Measurements from ENCODE around the gene PGM5. TPM values are rescaled to one million over a fixed set of nuclear protein-coding genes. Genes with fewer than 3 reads are reported as not detected.
"Not testable (repeated sequence)": the region's sequence is repeated elsewhere in the genome, so short reads cannot be mapped to it uniquely, and the experiment has no call there.

PGM5 gene
- total and polyA plus RNA-seq, 3 experiments from 2014 or later: not detected

DNA sequence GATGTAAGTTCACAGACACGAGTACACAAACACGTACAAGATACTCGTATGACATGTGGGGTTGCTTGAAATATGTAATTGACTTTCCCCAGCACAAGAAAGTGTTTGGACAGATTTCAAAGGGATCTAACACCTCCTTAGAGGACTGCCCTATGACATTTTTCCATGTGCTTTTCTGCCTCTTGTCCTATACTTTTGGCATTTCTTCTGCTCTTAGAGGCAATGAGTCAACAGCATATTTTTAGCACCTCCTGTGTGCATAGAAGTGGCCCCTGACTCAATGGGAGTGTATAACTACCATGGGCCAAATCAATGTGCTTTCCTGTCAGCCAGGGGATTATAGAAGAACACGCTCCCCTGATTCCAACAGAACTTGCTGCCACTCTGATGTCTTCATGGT is 4.7 kb upstream of the PGM5 start:
- CTCF ChIA-PET; H3K36me3 ChIP-seq (ENCODE audit: insufficient read depth, low read length); POLR2A ChIA-PET; H3K9me3 ChIP-seq (ENCODE audit: low read length); DNase-seq; H3K36me3 Mint-ChIP-seq; H3K27me3 Mint-ChIP-seq; H3K27ac ChIP-seq (ENCODE audit: low read depth, low read length); H3K4me1 Mint-ChIP-seq; H3K9me3 Mint-ChIP-seq; H3K4me3 ChIP-seq (ENCODE audit: low read length); H3K27ac Mint-ChIP-seq; H3K27me3 ChIP-seq (ENCODE audit: insufficient read depth, low read length, poor library complexity, severe bottlenecking); H3K4me3 Mint-ChIP-seq; H3K4me1 ChIP-seq (ENCODE audit: insufficient read depth, low read length): not testable (repeated sequence)

DNA sequence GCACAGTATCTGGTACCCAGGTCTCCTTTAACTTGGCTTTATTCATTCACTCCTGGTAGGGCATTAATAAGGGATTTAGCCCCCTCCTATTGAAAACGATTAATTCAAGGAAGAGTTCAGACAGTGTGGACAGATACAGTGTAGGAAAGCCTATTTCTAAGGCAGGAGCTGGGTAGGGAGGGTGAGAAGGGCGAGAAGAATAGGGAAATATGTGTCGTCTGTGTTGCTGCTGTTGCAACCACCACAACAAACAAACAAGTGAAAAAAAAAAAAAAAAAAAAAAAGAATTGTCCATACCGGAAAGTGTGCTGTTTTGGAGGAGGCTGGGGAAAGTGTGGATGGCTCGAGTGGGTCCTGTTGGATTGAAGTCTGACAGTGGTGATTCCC is 425 bp upstream of the PGM5 start:
- H3K27ac ChIP-seq (ENCODE audit: low read depth, low read length); CTCF ChIA-PET; H3K4me1 Mint-ChIP-seq; H3K4me1 ChIP-seq (ENCODE audit: insufficient read depth, low read length); H3K27me3 ChIP-seq (ENCODE audit: insufficient read depth, low read length, poor library complexity, severe bottlenecking); H3K9me3 Mint-ChIP-seq; H3K36me3 Mint-ChIP-seq; H3K9me3 ChIP-seq (ENCODE audit: low read length); DNase-seq; H3K36me3 ChIP-seq (ENCODE audit: insufficient read depth, low read length); POLR2A ChIA-PET; H3K4me3 ChIP-seq (ENCODE audit: low read length): not testable (repeated sequence)
- Mint-ChIP-seq H3K27ac (peak overlapping the region in 1 of 8 donors; percentile 53), H3K27me3 (peaks cover 15 to 17% of the 10 kb centered on the region in 2 donors), H3K4me3 (peak overlapping the region in 6 of 7 donors; percentile 15 to 72 (median 50))

DNA sequence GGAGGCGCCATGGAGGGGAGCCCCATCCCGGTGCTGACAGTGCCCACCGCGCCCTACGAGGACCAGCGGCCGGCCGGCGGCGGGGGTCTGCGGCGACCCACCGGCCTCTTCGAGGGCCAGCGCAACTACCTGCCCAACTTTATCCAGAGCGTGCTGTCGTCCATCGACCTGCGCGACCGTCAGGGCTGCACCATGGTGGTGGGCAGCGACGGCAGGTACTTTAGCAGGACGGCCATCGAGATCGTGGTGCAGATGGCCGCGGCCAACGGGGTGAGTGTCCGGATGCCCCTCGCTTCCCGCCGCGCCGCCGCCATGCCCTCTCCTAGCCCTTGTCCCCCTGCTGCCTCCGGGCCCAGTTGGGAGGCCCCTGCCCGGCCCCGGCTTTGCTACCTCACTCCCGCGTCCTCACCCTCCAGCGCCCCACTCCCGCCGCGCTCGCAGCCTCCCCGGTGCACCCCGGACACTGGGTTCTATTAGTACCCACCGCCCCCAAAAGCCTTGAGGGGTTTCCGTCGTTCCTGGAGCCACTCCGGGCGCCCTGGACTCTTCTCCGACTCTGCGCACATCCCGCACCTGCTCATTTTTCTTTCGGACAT is 806 bp downstream of the PGM5 start:
- H3K27me3 Mint-ChIP-seq: peaks cover 15 to 17% of the 10 kb centered on the region in 2 donors
- H3K36me3 Mint-ChIP-seq; H3K4me3 ChIP-seq (ENCODE audit: low read length); H3K27ac ChIP-seq (ENCODE audit: low read depth, low read length); CTCF ChIA-PET; DNase-seq; H3K27ac Mint-ChIP-seq; H3K9me3 ChIP-seq (ENCODE audit: low read length); H3K4me1 ChIP-seq (ENCODE audit: insufficient read depth, low read length); H3K9me3 Mint-ChIP-seq; POLR2A ChIA-PET; H3K4me1 Mint-ChIP-seq; H3K27me3 ChIP-seq (ENCODE audit: insufficient read depth, low read length, poor library complexity, severe bottlenecking); H3K36me3 ChIP-seq (ENCODE audit: insufficient read depth, low read length): not testable (repeated sequence)
- H3K4me3 Mint-ChIP-seq: peak overlapping the region in 1 of 7 donors; percentile 23

DNA sequence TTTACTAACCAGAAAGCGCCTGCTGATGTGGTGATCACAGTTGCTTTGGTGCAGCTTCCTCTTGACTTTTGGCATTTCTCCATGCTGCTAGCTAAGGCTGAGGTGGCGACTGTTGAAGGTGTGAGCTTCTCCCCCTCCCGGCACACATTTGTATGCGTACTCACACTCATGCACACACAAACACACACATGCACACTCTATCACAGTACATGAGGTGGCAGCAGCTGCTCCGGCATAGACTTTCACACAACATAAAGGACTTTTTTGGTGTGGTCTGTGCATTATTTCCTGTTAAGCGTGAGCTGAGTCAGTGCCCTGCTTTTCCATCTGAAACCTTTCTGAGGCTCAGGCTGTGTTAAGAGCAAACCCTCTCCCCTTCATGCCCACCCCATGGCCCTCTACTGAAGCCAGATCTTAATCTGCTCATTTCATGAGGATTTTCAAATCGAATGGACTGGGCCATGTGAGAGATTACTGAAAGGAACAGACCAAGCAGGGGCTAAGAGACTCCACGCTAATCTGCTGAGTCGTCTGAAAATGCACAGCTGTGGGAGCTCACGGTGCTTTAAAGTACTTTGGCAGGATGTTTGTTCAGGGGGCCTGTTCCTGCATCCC is 10.6 kb downstream of the PGM5 start:
- H3K4me1 Mint-ChIP-seq; H3K9me3 Mint-ChIP-seq; H3K27me3 Mint-ChIP-seq; H3K27me3 ChIP-seq (ENCODE audit: insufficient read depth, low read length, poor library complexity, severe bottlenecking); H3K4me3 ChIP-seq (ENCODE audit: low read length); H3K36me3 Mint-ChIP-seq; H3K36me3 ChIP-seq (ENCODE audit: insufficient read depth, low read length); CTCF ChIA-PET; H3K4me1 ChIP-seq (ENCODE audit: insufficient read depth, low read length); POLR2A ChIA-PET; H3K27ac ChIP-seq (ENCODE audit: low read depth, low read length); H3K9me3 ChIP-seq (ENCODE audit: low read length): not testable (repeated sequence)
- peak overlapping the region in 1 of 8 donors; percentile 60 for H3K27ac Mint-ChIP-seq
- DNase-seq: peak in 2 of 5 donors; percentile 0 to 1
- H3K4me3 Mint-ChIP-seq: peak overlapping the region in 2 of 7 donors; percentile 18 to 30

DNA sequence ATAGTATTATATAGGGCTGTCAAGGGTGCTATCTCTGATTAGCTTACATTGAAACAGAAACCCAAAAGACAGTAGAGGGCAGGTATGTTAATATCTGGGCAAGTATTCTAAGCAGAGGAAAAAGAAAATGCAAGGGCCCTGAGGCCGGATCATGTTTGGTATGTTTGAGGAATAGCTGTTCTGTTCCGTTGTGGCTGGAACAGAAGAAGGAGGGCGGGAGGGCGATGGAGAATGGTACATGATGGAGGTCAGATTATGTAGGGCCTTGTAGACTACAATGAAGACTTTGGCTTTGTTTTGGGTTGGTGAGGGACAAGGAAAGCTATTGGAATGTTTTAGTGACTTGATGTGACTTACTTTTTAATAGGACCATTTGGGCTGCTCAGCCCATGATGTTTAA is 19.4 kb downstream of the PGM5 start:
- DNase-seq; H3K36me3 ChIP-seq (ENCODE audit: insufficient read depth, low read length); H3K4me3 Mint-ChIP-seq; H3K27ac Mint-ChIP-seq; H3K9me3 Mint-ChIP-seq; H3K27me3 ChIP-seq (ENCODE audit: insufficient read depth, low read length, poor library complexity, severe bottlenecking); POLR2A ChIA-PET; H3K4me1 Mint-ChIP-seq; H3K27me3 Mint-ChIP-seq; H3K4me1 ChIP-seq (ENCODE audit: insufficient read depth, low read length); H3K36me3 Mint-ChIP-seq; H3K27ac ChIP-seq (ENCODE audit: low read depth, low read length); CTCF ChIA-PET; H3K4me3 ChIP-seq (ENCODE audit: low read length); H3K9me3 ChIP-seq (ENCODE audit: low read length): not testable (repeated sequence)

DNA sequence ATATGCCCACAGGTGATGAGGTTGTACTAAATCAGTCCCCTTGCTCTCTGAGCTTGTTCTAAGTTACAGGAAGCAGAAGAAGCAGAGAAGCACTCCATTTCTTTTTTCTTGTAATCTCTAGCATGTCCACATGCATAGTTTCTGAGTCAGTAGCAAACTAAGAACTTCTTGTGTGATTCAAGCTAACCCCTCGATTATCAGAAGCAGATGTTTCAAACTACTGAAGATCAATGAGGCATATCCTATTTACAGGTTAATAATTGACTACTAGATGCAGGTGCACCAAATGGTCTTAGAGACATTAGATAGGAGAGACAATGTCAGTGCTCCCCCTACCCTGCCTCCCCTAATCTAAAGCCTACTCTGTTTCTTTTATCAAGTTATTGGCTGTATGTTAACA is 21.3 kb downstream of the PGM5 start:
- H3K9me3 Mint-ChIP-seq; H3K36me3 ChIP-seq (ENCODE audit: insufficient read depth, low read length); H3K9me3 ChIP-seq (ENCODE audit: low read length); POLR2A ChIA-PET; H3K27ac Mint-ChIP-seq; H3K4me3 ChIP-seq (ENCODE audit: low read length); H3K36me3 Mint-ChIP-seq; H3K4me3 Mint-ChIP-seq; CTCF ChIA-PET; DNase-seq; H3K27me3 ChIP-seq (ENCODE audit: insufficient read depth, low read length, poor library complexity, severe bottlenecking); H3K4me1 Mint-ChIP-seq; H3K4me1 ChIP-seq (ENCODE audit: insufficient read depth, low read length); H3K27ac ChIP-seq (ENCODE audit: low read depth, low read length): not testable (repeated sequence)
- H3K27me3 Mint-ChIP-seq: peaks cover 6 to 10% of the 10 kb centered on the region in 2 donors

DNA sequence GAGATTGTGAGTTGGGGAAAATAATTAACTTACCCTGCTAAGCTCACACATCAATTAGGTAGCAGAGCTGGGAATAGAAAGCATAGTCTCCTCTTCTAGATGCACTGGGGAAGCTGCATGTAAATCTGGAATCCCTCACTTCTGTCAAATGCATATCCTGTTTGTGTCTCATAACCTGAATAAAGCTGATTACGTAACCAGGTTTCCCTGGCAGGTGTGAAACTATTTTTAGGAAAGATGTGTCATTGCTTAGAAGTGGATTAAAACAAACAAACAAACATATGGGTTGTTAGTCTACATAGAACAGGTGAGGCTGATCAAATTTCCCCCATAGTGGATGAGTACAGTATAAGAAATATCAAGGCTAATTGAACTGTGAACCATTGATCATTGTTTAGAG is 27.5 kb downstream of the PGM5 start:
- H3K27ac Mint-ChIP-seq; H3K4me3 Mint-ChIP-seq; H3K36me3 ChIP-seq (ENCODE audit: insufficient read depth, low read length); H3K27me3 ChIP-seq (ENCODE audit: insufficient read depth, low read length, poor library complexity, severe bottlenecking); POLR2A ChIA-PET; H3K4me1 ChIP-seq (ENCODE audit: insufficient read depth, low read length); H3K27me3 Mint-ChIP-seq; DNase-seq; H3K4me3 ChIP-seq (ENCODE audit: low read length); H3K9me3 ChIP-seq (ENCODE audit: low read length); H3K4me1 Mint-ChIP-seq; H3K36me3 Mint-ChIP-seq; H3K9me3 Mint-ChIP-seq; H3K27ac ChIP-seq (ENCODE audit: low read depth, low read length); CTCF ChIA-PET: not testable (repeated sequence)

DNA sequence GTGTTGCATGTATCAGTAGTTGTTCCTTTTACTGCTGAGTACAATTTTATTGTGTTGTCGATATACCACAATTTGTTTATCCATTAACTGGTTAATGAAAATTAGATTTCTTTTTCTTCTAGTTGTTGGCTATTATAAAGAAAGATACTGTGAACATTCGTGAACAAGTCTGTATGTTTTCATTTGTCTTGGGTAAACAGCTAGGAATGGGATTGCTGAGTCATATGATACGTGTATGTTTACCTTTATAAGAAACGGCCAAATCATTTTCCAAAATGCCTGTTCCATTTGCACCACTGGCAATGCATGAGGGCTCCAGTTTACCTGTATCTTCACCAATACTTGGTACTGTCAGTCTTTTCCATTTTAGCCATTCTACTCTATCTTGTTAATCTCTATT is 33.1 kb downstream of the PGM5 start:
- H3K36me3 Mint-ChIP-seq; H3K4me1 Mint-ChIP-seq; H3K9me3 Mint-ChIP-seq; H3K36me3 ChIP-seq (ENCODE audit: insufficient read depth, low read length); POLR2A ChIA-PET; CTCF ChIA-PET; H3K27me3 ChIP-seq (ENCODE audit: insufficient read depth, low read length, poor library complexity, severe bottlenecking); H3K9me3 ChIP-seq (ENCODE audit: low read length); H3K27me3 Mint-ChIP-seq; DNase-seq; H3K27ac Mint-ChIP-seq; H3K4me3 ChIP-seq (ENCODE audit: low read length); H3K27ac ChIP-seq (ENCODE audit: low read depth, low read length); H3K4me1 ChIP-seq (ENCODE audit: insufficient read depth, low read length); H3K4me3 Mint-ChIP-seq: not testable (repeated sequence)

DNA sequence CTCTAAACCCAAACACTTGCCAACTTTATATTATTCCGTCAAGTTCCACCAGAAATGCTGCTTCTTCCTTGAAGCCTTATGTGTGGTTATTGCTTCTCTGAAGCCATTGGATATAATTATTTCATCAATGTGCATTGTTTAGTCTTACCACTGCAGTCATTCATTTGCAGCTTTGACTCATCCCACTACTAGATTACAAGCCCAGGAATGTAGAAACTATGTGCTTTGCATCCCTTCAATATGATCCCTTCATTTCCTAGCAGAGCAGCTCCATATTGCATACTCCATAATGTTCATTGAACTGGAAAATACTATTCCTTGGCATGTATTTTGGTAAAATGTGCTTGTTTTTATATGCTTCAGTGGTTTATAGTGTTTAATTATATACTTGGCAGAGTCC is 34.3 kb downstream of the PGM5 start:
- POLR2A ChIA-PET; H3K9me3 ChIP-seq (ENCODE audit: low read length); H3K4me1 Mint-ChIP-seq; H3K27me3 Mint-ChIP-seq; DNase-seq; H3K27ac Mint-ChIP-seq; H3K9me3 Mint-ChIP-seq; H3K4me1 ChIP-seq (ENCODE audit: insufficient read depth, low read length); H3K4me3 ChIP-seq (ENCODE audit: low read length); H3K36me3 ChIP-seq (ENCODE audit: insufficient read depth, low read length); H3K27me3 ChIP-seq (ENCODE audit: insufficient read depth, low read length, poor library complexity, severe bottlenecking); H3K4me3 Mint-ChIP-seq; H3K36me3 Mint-ChIP-seq; H3K27ac ChIP-seq (ENCODE audit: low read depth, low read length); CTCF ChIA-PET: not testable (repeated sequence)
